Endothelial cell of umbilical vein (primary cell): ENCODE measurements around the gene IL17REL. TPM values are rescaled to one million over a fixed set of nuclear protein-coding genes. Genes with fewer than 3 reads are reported as not detected.

ENCODE experiments used
- BruUV-seq: library from RNA; stranded (reverse); fragments of 400-500 nt; replicated peaks from 2 replicates; lab custom pipeline; 2021; lab: Mats Ljungman, UMichigan
- CTCF ChIA-PET: fragments of 300-600, 350-600 bp; sonication (Branson Sonifier 250); formaldehyde crosslinking; loops from one replicate; lab custom pipeline; 2021; ENCODE audit warnings: antibody characterized with exemption, inconsistent platforms; lab: Charles Lee
- POLR2A ChIA-PET: fragments of 300-600, 350-600 bp; sonication (Branson Sonifier 250); formaldehyde crosslinking; loops from one replicate; lab custom pipeline; 2021; ENCODE audit warnings: antibody characterized with exemption, inconsistent platforms; lab: Charles Lee
- DNase-seq: peaks from one replicate; pipeline ENCODE4 v3.0.0-alpha.2; 2011; ENCODE audit warnings: low read depth, low spot score
- FAIRE-seq: peaks from 2 replicates; lab custom pipeline; 2011; peaks lifted over from hg19 to GRCh38; lab: Jason Lieb, UNC
- H2AFZ ChIP-seq: 2 replicates; pipeline ENCODE4 v1.6.0; 2012; ENCODE audit warnings: low read depth, low read length, control low read depth, inconsistent platforms
- H3K27ac ChIP-seq: 2 replicates; pipeline ENCODE4 v1.5.1; 2011; ENCODE audit warnings: low read depth, mild to moderate bottlenecking, control low read depth, low read length, moderate library complexity; ENCODE audit not compliant: insufficient read depth
- H3K27me3 ChIP-seq, 2 experiments: 2 replicates each; pipeline versions ENCODE4 v1.6.0 to v1.6.1; 2011; ENCODE audit warnings: low read length in 2 of 2, mixed read lengths in 1 of 2; ENCODE audit not compliant: control insufficient read depth in 2 of 2, insufficient read depth in 2 of 2
- H3K36me3 ChIP-seq, 2 experiments: 2 replicates in 1 of 2; 3 replicates in 1 of 2; pipeline ENCODE4 v1.5.1; 2011; ENCODE audit warnings: low read length in 2 of 2, mild to moderate bottlenecking in 1 of 2, moderate library complexity in 1 of 2; ENCODE audit not compliant: control insufficient read depth in 2 of 2, insufficient read depth in 2 of 2; ENCODE audit errors: extremely low read depth in 1 of 2
- H3K4me1 ChIP-seq: 3 replicates; pipeline ENCODE4 v1.5.1; 2011; ENCODE audit warnings: mild to moderate bottlenecking, low read length; ENCODE audit not compliant: control insufficient read depth, insufficient read depth; ENCODE audit errors: extremely low read depth
- H3K4me2 ChIP-seq: 2 replicates; pipeline ENCODE4 v1.6.1; 2011; ENCODE audit warnings: low read length, control low read depth, mixed read lengths; ENCODE audit not compliant: insufficient read depth
- H3K4me3 ChIP-seq, 3 experiments: fragments of 200-600 bp in 1 of 3; sonication (generic), shearing (Covaris generic) in 1 of 3; replicated peaks in 1 of 3; 2 replicates each; pipeline ENCODE4 v1.5.1; 2011 to 2016; ENCODE audit warnings: control low read depth in 3 of 3, low read length in 3 of 3, mild to moderate bottlenecking in 2 of 3, inconsistent platforms in 1 of 3, low read depth in 1 of 3, moderate library complexity in 1 of 3; ENCODE audit not compliant: insufficient read depth in 1 of 3
- H3K79me2 ChIP-seq: 2 replicates; pipeline ENCODE4 v1.6.0; 2012; ENCODE audit warnings: low read length, inconsistent platforms; ENCODE audit not compliant: control insufficient read depth, insufficient read depth
- H3K9ac ChIP-seq: replicated peaks from 2 replicates; pipeline ENCODE3; 2011; ENCODE audit warnings: low read length, control low read depth; ENCODE audit not compliant: insufficient read depth; ENCODE audit errors: extremely low read depth
- H3K9me1 ChIP-seq: replicated peaks from 3 replicates; pipeline ENCODE4 v1.6.0; 2011; ENCODE audit warnings: mild to moderate bottlenecking, low read length; ENCODE audit not compliant: control insufficient read depth, insufficient read depth; ENCODE audit errors: extremely low read depth
- H3K9me3 ChIP-seq: replicated peaks from 2 replicates; pipeline ENCODE4 v1.5.1; 2012; ENCODE audit warnings: low read length, inconsistent platforms; ENCODE audit not compliant: control insufficient read depth, insufficient read depth
- H4K20me1 ChIP-seq: replicated peaks from 2 replicates; pipeline ENCODE3; 2011; ENCODE audit warnings: mild to moderate bottlenecking, low read length; ENCODE audit not compliant: control insufficient read depth, insufficient read depth; ENCODE audit errors: extremely low read depth
- EZH2 ChIP-seq: IDR thresholded peaks from 2 replicates; pipeline ENCODE4 v1.6.1; 2012; ENCODE audit warnings: borderline replicate concordance, low read depth, mild to moderate bottlenecking, moderate library complexity, low read length, inconsistent platforms; ENCODE audit not compliant: severe bottlenecking
- FOS ChIP-seq: IDR thresholded peaks from 2 replicates; pipeline ENCODE4 v1.6.1; 2011; ENCODE audit warnings: mild to moderate bottlenecking, low read length, moderate library complexity, borderline replicate concordance; ENCODE audit not compliant: insufficient read depth
- GATA2 ChIP-seq: IDR thresholded peaks from 2 replicates; pipeline ENCODE4 v1.7.0; 2011; ENCODE audit warnings: low read depth, mild to moderate bottlenecking, moderate library complexity, mixed read lengths, low read length; ENCODE audit not compliant: insufficient read length, insufficient read depth
- JUN ChIP-seq: IDR thresholded peaks from 2 replicates; pipeline ENCODE4 v1.6.1; 2011; ENCODE audit warnings: borderline replicate concordance, low read depth; ENCODE audit not compliant: insufficient read length, insufficient read depth
- MYC ChIP-seq: IDR thresholded peaks from one replicate; pipeline ENCODE4 v1.6.1; 2011; ENCODE audit warnings: mild to moderate bottlenecking, low read depth, low read length
- POLR2A ChIP-seq: IDR thresholded peaks from 2 replicates; pipeline ENCODE4 v1.6.1; 2012; ENCODE audit warnings: low read depth, mild to moderate bottlenecking, control low read depth, low read length
- POLR2AphosphoS5 ChIP-seq: IDR thresholded peaks from 2 replicates; pipeline ENCODE4 v1.6.1; 2012; ENCODE audit warnings: low read depth, mild to moderate bottlenecking, control low read depth, low read length, moderate library complexity; ENCODE audit not compliant: insufficient read depth
- dilution Hi-C: fragments of 300-500 bp; cut with MboI; formaldehyde crosslinking; loops from one replicate; pipeline ENCODE4 v1.15.0; 2019; ENCODE audit warnings: low sequenced_read_pairs; ENCODE audit not compliant: extremely low pct_ligation_motif_present
- intact Hi-C: fragments of 100-400 bp; cut with micrococcal nuclease; formaldehyde crosslinking; loops from one replicate; pipeline ENCODE4 v1.10.0; 2022
- polyA plus RNA-seq, 4 experiments: library from polyadenylated mRNA; depleted of rRNA in 3 of 4; stranded (reverse) in 3 of 4; unstranded in 1 of 4; fragments of >200 nt; gene quantifications; 2 replicates each; pipeline versions ENCODE4 v1.2.1 to v1.2.3, GENCODE V29; 2011 to 2012; ENCODE audit warnings: missing spikeins in 1 of 4
- total RNA-seq: library from RNA; stranded (reverse); gene quantifications from 2 replicates; pipeline ENCODE4 v1.2.3, GENCODE V29; 2021
- TF ChIP-seq, protein P1 (sequence below), 2 donors: IDR thresholded peaks; 1 replicate in 1 of 2; 2 replicates in 1 of 2; pipeline ENCODE4 v1.5.1; 2011; ENCODE audit warnings: low read length in 2 of 2, mild to moderate bottlenecking in 2 of 2, moderate library complexity in 2 of 2, control low read depth in 1 of 2, inconsistent platforms in 1 of 2, low read depth in 1 of 2; ENCODE audit not compliant: insufficient read depth in 1 of 2; ENCODE audit errors: extremely low read depth in 1 of 2
- TF ChIP-seq, protein P2 (sequence below): IDR thresholded peaks from 2 replicates; pipeline ENCODE4 v1.6.1; 2011; ENCODE audit not compliant: insufficient read depth, insufficient read length

IL17REL gene
- total and polyA plus RNA-seq, 2 donors (not counting 3 experiments of a cell fraction or from before 2014, with no cell fraction given): 0.06 to 0.15 TPM

DNA sequence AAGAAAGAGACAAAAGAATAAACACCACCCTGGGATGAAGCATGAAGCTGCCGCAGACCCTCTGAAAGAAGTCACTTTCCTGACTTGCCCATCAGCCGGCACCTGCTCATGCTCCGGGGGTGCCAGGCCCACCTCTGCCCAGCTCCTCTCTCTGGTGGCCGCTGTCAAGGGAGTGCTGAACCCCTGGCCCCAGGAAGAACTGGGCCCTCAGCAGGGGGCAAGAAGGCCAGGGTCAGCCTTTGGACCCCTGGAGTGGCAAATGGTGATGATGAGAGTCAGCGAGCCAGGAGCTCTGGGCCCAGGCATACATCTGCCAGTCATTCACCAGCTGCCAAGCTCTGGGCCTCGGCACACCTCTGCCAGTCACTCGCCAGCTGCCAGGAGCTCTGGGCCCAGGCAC, 28.2 kb upstream of the IL17REL start:
- H2AFZ ChIP-seq: no peak overlapping the region
- no peaks in the 10 kb centered on the region for H3K4me1 ChIP-seq
- intact Hi-C loops (no loop called here), dilution Hi-C loops (no loop called here)
- no peak overlapping the region for H3K9ac ChIP-seq
- DNase-seq (no peak), FAIRE-seq (no peak)
- no peaks in the 10 kb centered on the region for H3K36me3 ChIP-seq
- H3K27ac ChIP-seq: no peak overlapping the region
- no peak overlapping the region for H3K4me2 ChIP-seq
- BruUV-seq: no TSS peak
- no peaks in the 10 kb centered on the region for H3K79me2 ChIP-seq
- H4K20me1 ChIP-seq: no peaks in the 10 kb centered on the region
- no peaks in the 10 kb centered on the region for H3K27me3 ChIP-seq
- H3K4me3 ChIP-seq: no peak overlapping the region
- no peaks in the 10 kb centered on the region for H3K9me1 ChIP-seq
- TF ChIP-seq JUN (no peak), FOS (no peak), POLR2A (no peak), EZH2 (no peak), POLR2AphosphoS5 (no peak), GATA2 (no peak), MYC (no peak)
- TF ChIP-seq, protein P1, sequence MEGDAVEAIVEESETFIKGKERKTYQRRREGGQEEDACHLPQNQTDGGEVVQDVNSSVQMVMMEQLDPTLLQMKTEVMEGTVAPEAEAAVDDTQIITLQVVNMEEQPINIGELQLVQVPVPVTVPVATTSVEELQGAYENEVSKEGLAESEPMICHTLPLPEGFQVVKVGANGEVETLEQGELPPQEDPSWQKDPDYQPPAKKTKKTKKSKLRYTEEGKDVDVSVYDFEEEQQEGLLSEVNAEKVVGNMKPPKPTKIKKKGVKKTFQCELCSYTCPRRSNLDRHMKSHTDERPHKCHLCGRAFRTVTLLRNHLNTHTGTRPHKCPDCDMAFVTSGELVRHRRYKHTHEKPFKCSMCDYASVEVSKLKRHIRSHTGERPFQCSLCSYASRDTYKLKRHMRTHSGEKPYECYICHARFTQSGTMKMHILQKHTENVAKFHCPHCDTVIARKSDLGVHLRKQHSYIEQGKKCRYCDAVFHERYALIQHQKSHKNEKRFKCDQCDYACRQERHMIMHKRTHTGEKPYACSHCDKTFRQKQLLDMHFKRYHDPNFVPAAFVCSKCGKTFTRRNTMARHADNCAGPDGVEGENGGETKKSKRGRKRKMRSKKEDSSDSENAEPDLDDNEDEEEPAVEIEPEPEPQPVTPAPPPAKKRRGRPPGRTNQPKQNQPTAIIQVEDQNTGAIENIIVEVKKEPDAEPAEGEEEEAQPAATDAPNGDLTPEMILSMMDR (IDR thresholded peaks at IDR 0.05; ENCODE audit: extremely low read depth in 1 of 2, insufficient read depth in 1 of 2, low read depth in 1 of 2, low read length in 2 of 2): no peak
- TF ChIP-seq, protein P2, sequence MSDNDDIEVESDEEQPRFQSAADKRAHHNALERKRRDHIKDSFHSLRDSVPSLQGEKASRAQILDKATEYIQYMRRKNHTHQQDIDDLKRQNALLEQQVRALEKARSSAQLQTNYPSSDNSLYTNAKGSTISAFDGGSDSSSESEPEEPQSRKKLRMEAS: no peak
- POLR2A ChIA-PET: no interaction called here
- H3K9me3 ChIP-seq: no peaks in the 10 kb centered on the region
- CTCF ChIA-PET: interaction anchor here (2.0 kb wide), 1 partner anchor 10 kb away, joined by 8 read pairs; no protein-coding TSS in a partner anchor
